ENCODE data around the gene ZFHX2. TPM values are rescaled to one million over a fixed set of nuclear protein-coding genes. Genes with fewer than 3 reads are reported as not detected.
"Not testable (repeated sequence)": the region's sequence is repeated elsewhere in the genome, so short reads cannot be mapped to it uniquely, and the experiment has no call there.

ZFHX2 gene
- total and polyA plus RNA-seq, 2 of the 13 experiments (the other 11 are each of a cell fraction or from before 2014, with no cell fraction given) = 0.17 to 0.44 TPM

DNA sequence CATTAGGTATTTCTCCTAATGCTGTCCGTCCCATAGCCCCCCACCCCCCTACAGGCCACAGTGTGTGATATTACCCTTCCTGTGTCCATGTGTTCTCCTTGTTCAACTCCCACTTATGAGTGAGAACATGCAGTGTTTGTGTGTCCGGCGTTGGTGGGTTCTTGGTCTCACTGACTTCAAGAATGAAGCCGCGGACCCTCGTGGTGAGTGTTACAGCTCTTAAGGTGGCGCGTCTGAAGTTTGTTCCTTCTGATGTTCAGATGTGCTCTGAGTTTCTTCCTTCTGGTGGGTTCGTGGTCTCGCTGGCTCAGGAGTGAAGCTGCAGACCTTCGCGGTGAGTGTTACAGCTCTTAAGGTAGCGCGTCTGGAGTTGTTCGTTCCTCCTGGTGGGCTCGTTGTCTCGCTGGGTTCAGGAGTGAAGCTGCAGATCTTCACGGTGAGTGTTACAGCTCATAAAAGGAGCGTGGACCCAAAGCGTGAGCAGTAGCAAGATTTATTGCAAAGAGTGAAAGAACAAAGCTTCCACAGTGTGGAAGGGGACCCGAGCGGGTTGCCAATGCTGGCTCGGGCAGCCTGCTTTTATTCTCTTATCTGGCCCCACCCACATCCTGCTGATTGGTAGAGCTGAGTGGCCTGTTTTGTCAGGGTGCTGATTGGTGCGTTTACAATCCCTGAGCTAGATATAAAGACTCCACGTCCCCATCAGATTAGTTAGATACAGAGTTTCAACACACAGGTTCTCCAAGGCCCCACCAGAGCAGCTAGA, 32.4 kb upstream of the ZFHX2 start (continued):
- TF ChIP-seq ZNF34 (CRISPR knock-in tag; IDR thresholded peaks at IDR 0.05; ENCODE audit: borderline replicate concordance) = peak; percentile 47; the same call in 1 of the 2 replicates
- peak; percentile 41; the same call in 1 of the 2 replicates for TF ChIP-seq ZBTB7B (CRISPR knock-in tag; IDR thresholded peaks at IDR 0.05)
- TF ChIP-seq MTA1 (CRISPR knock-in tag; IDR thresholded peaks at IDR 0.05; ENCODE audit: borderline replicate concordance) = peak; percentile 77
- TF ChIP-seq, protein P1, sequence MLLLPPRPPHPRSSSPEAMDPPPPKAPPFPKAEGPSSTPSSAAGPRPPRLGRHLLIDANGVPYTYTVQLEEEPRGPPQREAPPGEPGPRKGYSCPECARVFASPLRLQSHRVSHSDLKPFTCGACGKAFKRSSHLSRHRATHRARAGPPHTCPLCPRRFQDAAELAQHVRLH (CRISPR knock-in tag; IDR thresholded peaks at IDR 0.05; ENCODE audit: borderline replicate concordance, low read depth) = peak; percentile 66; the same call in 1 of the 2 replicates
- not testable (repeated sequence) for TF ChIP-seq TCF12 (IDR thresholded peaks at IDR 0.05)
- peak; percentile 89; the same call in 1 of the 2 replicates for TF ChIP-seq TCF12 (CRISPR knock-in tag; IDR thresholded peaks at IDR 0.05)
- peak; percentile 82; the same call in 1 of the 2 replicates for TF ChIP-seq ZNF891 (CRISPR knock-in tag; IDR thresholded peaks at IDR 0.05)
- TF ChIP-seq, protein P2, sequence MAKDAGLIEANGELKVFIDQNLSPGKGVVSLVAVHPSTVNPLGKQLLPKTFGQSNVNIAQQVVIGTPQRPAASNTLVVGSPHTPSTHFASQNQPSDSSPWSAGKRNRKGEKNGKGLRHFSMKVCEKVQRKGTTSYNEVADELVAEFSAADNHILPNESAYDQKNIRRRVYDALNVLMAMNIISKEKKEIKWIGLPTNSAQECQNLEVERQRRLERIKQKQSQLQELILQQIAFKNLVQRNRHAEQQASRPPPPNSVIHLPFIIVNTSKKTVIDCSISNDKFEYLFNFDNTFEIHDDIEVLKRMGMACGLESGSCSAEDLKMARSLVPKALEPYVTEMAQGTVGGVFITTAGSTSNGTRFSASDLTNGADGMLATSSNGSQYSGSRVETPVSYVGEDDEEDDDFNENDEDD (CRISPR knock-in tag; IDR thresholded peaks at IDR 0.05; ENCODE audit: borderline replicate concordance) = peak; percentile 10; the same call in 1 of the 2 replicates
- TF ChIP-seq ELF1 (CRISPR knock-in tag; IDR thresholded peaks at IDR 0.05) = peak; percentile 60; the same call in 1 of the 2 replicates
- TF ChIP-seq ZSCAN9 (CRISPR knock-in tag; IDR thresholded peaks at IDR 0.05; ENCODE audit: borderline replicate concordance) = peak; percentile 95
- peak; percentile 93; the same call in 1 of the 2 replicates for TF ChIP-seq ZNF75D (CRISPR knock-in tag; IDR thresholded peaks at IDR 0.05; ENCODE audit: borderline replicate concordance)
- peak; percentile 95 for TF ChIP-seq ZMYM2 (CRISPR knock-in tag; IDR thresholded peaks at IDR 0.05)
- TF ChIP-seq CBFB (CRISPR knock-in tag; IDR thresholded peaks at IDR 0.05) = peak; percentile 62; the same call in 1 of the 2 replicates
- peak; percentile 78 for TF ChIP-seq GATAD1 (CRISPR knock-in tag; IDR thresholded peaks at IDR 0.05)
- TF ChIP-seq NFATC3 (CRISPR knock-in tag; IDR thresholded peaks at IDR 0.05) = peak; percentile 84; the same call in 1 of the 2 replicates
- TF ChIP-seq TMF1 (CRISPR knock-in tag; IDR thresholded peaks at IDR 0.05; ENCODE audit: low read depth) = peak; percentile 98
- peak; percentile 99 for TF ChIP-seq ZC3H13 (CRISPR knock-in tag; IDR thresholded peaks at IDR 0.05)
- TF ChIP-seq FLYWCH1 (CRISPR knock-in tag; IDR thresholded peaks at IDR 0.05) = peak; percentile 97
- TF ChIP-seq IRF2 (CRISPR knock-in tag; IDR thresholded peaks at IDR 0.05) = peak; percentile 98
- TF ChIP-seq, protein P3, sequence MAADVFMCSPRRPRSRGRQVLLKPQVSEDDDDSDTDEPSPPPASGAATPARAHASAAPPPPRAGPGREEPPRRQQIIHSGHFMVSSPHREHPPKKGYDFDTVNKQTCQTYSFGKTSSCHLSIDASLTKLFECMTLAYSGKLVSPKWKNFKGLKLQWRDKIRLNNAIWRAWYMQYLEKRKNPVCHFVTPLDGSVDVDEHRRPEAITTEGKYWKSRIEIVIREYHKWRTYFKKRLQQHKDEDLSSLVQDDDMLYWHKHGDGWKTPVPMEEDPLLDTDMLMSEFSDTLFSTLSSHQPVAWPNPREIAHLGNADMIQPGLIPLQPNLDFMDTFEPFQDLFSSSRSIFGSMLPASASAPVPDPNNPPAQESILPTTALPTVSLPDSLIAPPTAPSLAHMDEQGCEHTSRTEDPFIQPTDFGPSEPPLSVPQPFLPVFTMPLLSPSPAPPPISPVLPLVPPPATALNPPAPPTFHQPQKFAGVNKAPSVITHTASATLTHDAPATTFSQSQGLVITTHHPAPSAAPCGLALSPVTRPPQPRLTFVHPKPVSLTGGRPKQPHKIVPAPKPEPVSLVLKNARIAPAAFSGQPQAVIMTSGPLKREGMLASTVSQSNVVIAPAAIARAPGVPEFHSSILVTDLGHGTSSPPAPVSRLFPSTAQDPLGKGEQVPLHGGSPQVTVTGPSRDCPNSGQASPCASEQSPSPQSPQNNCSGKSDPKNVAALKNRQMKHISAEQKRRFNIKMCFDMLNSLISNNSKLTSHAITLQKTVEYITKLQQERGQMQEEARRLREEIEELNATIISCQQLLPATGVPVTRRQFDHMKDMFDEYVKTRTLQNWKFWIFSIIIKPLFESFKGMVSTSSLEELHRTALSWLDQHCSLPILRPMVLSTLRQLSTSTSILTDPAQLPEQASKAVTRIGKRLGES (CRISPR knock-in tag; IDR thresholded peaks at IDR 0.05; ENCODE audit: borderline replicate concordance) = peak; percentile 68; the same call in 1 of the 2 replicates
- peak; percentile 76 for TF ChIP-seq POLR2AphosphoS5 (IDR thresholded peaks at IDR 0.05; ENCODE audit: low read depth, low read length)
- peak; percentile 72 for TF ChIP-seq HNRNPL (IDR thresholded peaks at IDR 0.05; ENCODE audit: low read depth, low read length)
- TF ChIP-seq, protein P4, sequence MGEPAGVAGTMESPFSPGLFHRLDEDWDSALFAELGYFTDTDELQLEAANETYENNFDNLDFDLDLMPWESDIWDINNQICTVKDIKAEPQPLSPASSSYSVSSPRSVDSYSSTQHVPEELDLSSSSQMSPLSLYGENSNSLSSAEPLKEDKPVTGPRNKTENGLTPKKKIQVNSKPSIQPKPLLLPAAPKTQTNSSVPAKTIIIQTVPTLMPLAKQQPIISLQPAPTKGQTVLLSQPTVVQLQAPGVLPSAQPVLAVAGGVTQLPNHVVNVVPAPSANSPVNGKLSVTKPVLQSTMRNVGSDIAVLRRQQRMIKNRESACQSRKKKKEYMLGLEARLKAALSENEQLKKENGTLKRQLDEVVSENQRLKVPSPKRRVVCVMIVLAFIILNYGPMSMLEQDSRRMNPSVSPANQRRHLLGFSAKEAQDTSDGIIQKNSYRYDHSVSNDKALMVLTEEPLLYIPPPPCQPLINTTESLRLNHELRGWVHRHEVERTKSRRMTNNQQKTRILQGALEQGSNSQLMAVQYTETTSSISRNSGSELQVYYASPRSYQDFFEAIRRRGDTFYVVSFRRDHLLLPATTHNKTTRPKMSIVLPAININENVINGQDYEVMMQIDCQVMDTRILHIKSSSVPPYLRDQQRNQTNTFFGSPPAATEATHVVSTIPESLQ (CRISPR knock-in tag; conservative IDR thresholded peaks at IDR 0.05) = peak; percentile 91
- TF ChIP-seq SMARCC2 (IDR thresholded peaks at IDR 0.05) = 0 out of 2 replicates have a peak, but pooled peaks have one; percentile 79
- TF ChIP-seq NCOA2 (CRISPR knock-in tag; IDR thresholded peaks at IDR 0.05) = peak; percentile 85; the same call in 1 of the 2 replicates

Data from HepG2 (cell line).